Muscle layer of duodenum (tissue), 2 donors: ENCODE results near the gene POLDIP3.
"Not testable (repeated sequence)": the region's sequence is repeated elsewhere in the genome, so short reads cannot be mapped to it uniquely, and the experiment has no call there.

Source experiments
- H3K27ac ChIP-seq: one replicate; pipeline ENCODE4 v1.7.0; 2013; ENCODE audit warnings: mild to moderate bottlenecking, low read length
- H3K27me3 ChIP-seq: one replicate; pipeline ENCODE4 v1.7.0; 2013; ENCODE audit warnings: low read depth, mild to moderate bottlenecking, control low read depth, low read length
- H3K36me3 ChIP-seq, 2 donors: one replicate each; pipeline ENCODE4 v1.7.0; 2013; ENCODE audit warnings: low read length in 2 of 2, control low read depth in 1 of 2, mild to moderate bottlenecking in 1 of 2; ENCODE audit not compliant: insufficient read depth in 2 of 2, control insufficient read depth in 1 of 2
- H3K4me1 ChIP-seq, 2 donors: one replicate each; pipeline ENCODE4 v1.7.0; 2013; ENCODE audit warnings: low read length in 2 of 2, mild to moderate bottlenecking in 2 of 2, control low read depth in 1 of 2, moderate library complexity in 1 of 2; ENCODE audit not compliant: insufficient read depth in 2 of 2, control insufficient read depth in 1 of 2
- H3K4me3 ChIP-seq, 2 donors: one replicate each; pipeline ENCODE4 v1.7.0; 2013; ENCODE audit warnings: low read length in 2 of 2, low read depth in 1 of 2, mild to moderate bottlenecking in 1 of 2
- H3K9me3 ChIP-seq, 2 donors: one replicate each; pipeline ENCODE4 v1.7.0; 2013; ENCODE audit warnings: low read length in 2 of 2, control low read depth in 1 of 2, mild to moderate bottlenecking in 1 of 2; ENCODE audit not compliant: control insufficient read depth in 1 of 2
- donor health status: healthy.

POLDIP3 gene

GRCh38 chr22:42577623-42578240 lies 37.0 kb downstream of the POLDIP3 start:
- no peaks in the 10 kb centered on the region for H3K9me3 ChIP-seq
- H3K36me3 ChIP-seq = peaks cover 0 to 39% of the 10 kb centered on the region in 2 donors
- H3K4me1 ChIP-seq = peaks cover 0 to 4% of the 10 kb centered on the region in 2 donors
- no peak overlapping the region for H3K27ac ChIP-seq
- no peaks in the 10 kb centered on the region for H3K27me3 ChIP-seq
- H3K4me3 ChIP-seq = no peak overlapping the region

DNA sequence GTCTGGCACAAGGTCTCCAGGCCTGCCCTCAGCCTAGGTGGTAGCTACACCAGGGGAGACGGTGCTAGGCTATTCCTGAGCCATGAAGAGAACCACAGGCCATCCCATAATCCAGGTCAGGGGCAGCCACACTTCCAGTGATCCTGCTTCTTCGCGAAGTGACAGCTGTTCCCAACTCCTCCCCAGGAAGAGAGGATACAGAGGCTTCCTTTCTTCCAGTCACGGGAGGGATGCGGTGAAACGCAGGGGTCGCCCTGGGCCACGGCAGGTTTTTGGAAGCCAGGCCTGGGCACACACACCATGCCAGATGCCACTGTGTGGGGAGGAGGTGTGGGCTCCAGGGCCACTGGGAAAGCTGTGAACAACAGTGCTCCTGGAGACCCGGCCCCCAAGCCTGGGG lies 37.5 kb downstream of the POLDIP3 start:
- H3K27ac ChIP-seq, H3K4me1 ChIP-seq, H3K4me3 ChIP-seq, H3K27me3 ChIP-seq, H3K9me3 ChIP-seq: not testable (repeated sequence)
- H3K36me3 ChIP-seq = peaks cover 0 to 45% of the 10 kb centered on the region in 2 donors

- not testable (repeated sequence) for H3K27me3 ChIP-seq, H3K4me1 ChIP-seq, H3K27ac ChIP-seq, H3K9me3 ChIP-seq, H3K4me3 ChIP-seq
- peaks cover 0 to 48% of the 10 kb centered on the region in 2 donors for H3K36me3 ChIP-seq
Measured at GRCh38 chr22:42575996-42576574, 38.6 kb downstream of the POLDIP3 start.

- H3K4me3 ChIP-seq, H3K4me1 ChIP-seq, H3K9me3 ChIP-seq, H3K27me3 ChIP-seq, H3K27ac ChIP-seq: not testable (repeated sequence)
- H3K36me3 ChIP-seq = peaks cover 0 to 48% of the 10 kb centered on the region in 2 donors
Measured at GRCh38 chr22:42574468-42574867, 40.2 kb downstream of the POLDIP3 start.

GRCh38 chr22:42574046-42574445 lies 40.6 kb downstream of the POLDIP3 start:
- not testable (repeated sequence) for H3K27ac ChIP-seq, H3K9me3 ChIP-seq, H3K4me1 ChIP-seq, H3K4me3 ChIP-seq, H3K27me3 ChIP-seq
- H3K36me3 ChIP-seq = peaks cover 0 to 48% of the 10 kb centered on the region in 2 donors

DNA sequence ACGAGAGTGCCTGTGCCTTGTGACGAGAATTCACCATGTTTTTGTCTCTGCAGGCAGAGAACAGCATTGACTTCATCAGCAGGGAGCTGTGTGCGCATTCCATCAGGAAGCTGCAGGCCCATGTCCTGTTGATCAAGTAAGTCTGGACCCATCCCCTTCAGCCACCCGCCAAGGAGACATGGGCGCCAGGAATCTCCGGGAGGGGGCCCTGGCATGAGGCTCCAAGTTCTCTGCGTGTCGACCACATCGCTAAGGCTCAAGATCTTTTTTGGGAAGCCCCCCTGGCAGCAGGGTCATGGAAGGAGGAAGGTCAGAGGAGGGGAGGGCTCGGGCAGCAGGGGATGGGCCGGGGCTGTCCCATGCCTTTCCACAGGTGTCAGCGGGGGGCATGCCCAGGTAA lies 43.6 kb downstream of the POLDIP3 start:
- not testable (repeated sequence) for H3K4me3 ChIP-seq, H3K27ac ChIP-seq, H3K4me1 ChIP-seq, H3K27me3 ChIP-seq, H3K9me3 ChIP-seq
- H3K36me3 ChIP-seq = peaks cover 0 to 35% of the 10 kb centered on the region in 2 donors

DNA sequence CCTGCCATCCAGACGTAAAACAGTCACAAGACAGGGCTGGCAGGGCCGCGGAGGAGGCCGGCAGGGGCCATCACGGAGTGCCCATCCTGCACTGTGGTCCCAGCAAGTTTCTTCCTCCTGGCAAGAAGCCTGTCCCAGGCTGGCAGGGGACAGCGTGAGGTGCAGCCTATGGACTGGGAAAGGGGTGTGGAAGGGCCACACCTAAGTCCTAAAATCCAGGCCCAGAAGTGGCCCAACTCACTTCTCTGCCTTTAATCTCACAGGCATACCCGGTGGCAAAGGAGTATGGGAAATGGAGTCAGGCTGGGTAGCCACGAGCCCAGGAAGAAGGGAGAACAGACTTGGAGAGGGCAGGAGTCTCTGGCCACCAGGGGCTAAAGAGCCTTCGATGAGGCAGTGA lies 44.1 kb downstream of the POLDIP3 start:
- H3K36me3 ChIP-seq = peaks cover 0 to 34% of the 10 kb centered on the region in 2 donors
- not testable (repeated sequence) for H3K4me1 ChIP-seq, H3K9me3 ChIP-seq, H3K4me3 ChIP-seq, H3K27me3 ChIP-seq, H3K27ac ChIP-seq

DNA sequence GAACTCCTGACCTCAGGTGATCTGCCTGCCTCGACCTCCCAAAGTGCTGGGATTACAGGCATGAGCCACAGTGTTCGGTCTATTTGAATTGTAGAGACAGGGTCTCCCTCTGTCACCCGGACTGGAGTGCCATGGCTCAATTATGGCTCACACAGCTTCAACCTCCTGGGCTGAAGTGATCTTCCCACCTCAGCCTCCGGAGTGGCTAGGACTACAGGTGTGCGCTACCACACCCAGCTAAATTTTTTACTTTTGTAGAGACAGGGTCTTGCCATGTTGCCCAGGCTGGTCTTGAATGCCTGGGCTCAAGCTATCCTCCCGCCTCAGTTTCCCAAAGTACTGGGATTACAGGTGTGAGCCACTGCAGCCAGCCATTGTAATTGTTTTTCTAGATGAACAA lies 46.7 kb downstream of the POLDIP3 start:
- not testable (repeated sequence) for H3K27ac ChIP-seq, H3K4me3 ChIP-seq, H3K4me1 ChIP-seq, H3K27me3 ChIP-seq, H3K9me3 ChIP-seq
- peaks cover 0 to 20% of the 10 kb centered on the region in 2 donors for H3K36me3 ChIP-seq

DNA sequence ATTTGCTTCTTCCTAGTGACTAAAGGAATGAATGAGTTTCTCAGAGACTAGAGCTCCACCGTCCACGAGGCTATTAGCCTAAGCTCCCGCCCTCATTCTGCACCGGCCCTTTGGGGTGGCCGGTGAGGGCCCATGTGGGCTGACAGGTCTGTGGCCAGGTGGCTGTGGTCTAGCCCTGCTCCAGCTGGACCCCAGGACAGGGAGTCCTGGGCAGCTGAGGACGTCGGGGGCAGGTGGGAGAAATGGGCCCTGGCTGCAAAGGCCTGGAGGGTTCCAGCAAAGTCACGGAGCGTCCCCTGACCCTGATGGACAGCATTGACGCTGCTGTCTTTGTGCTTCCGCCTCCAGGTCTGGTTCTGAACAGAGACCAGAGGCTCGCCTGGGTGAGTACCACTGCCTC lies 48.7 kb downstream of the POLDIP3 start:
- H3K27me3 ChIP-seq = no peaks in the 10 kb centered on the region
- H3K36me3 ChIP-seq = peaks cover 0 to 8% of the 10 kb centered on the region in 2 donors
- H3K9me3 ChIP-seq = no peaks in the 10 kb centered on the region
- no peaks in the 10 kb centered on the region for H3K4me1 ChIP-seq
- no peak overlapping the region for H3K4me3 ChIP-seq
- no peak overlapping the region for H3K27ac ChIP-seq

GRCh38 chr22:42564699-42565098 lies 50.0 kb downstream of the POLDIP3 start:
- H3K27ac ChIP-seq = no peak overlapping the region
- H3K27me3 ChIP-seq = no peaks in the 10 kb centered on the region
- H3K9me3 ChIP-seq = no peaks in the 10 kb centered on the region
- peaks cover 0 to 8% of the 10 kb centered on the region in 2 donors for H3K36me3 ChIP-seq
- H3K4me1 ChIP-seq = no peaks in the 10 kb centered on the region
- H3K4me3 ChIP-seq = no peak overlapping the region

- H3K4me3 ChIP-seq, H3K27me3 ChIP-seq, H3K4me1 ChIP-seq, H3K9me3 ChIP-seq, H3K36me3 ChIP-seq, H3K27ac ChIP-seq: not testable (repeated sequence)
Measured at GRCh38 chr22:42563943-42564342, 50.7 kb downstream of the POLDIP3 start.

DNA sequence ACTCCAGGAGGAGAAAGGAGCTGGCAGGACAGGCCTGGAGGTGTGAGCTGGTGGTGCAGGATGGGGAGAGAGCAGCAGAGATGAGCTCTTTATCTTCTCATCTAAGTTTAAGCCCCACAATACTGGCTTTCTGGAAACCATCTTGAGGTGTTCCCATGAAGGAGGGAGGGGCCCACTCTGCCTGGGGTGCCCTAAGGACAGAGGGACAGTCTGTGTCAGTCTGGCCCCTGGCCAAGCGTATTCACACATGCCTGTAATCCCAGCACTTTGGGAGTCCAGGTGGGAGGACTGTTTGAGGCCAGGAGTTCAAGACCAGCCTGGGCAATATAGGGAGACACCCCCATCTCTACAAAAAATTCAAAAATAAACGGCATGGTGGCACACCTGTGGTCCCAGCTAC lies 52.0 kb downstream of the POLDIP3 start:
- no peak overlapping the region for H3K4me3 ChIP-seq
- H3K27ac ChIP-seq = no peak overlapping the region
- peaks cover 0 to 8% of the 10 kb centered on the region in 2 donors for H3K36me3 ChIP-seq
- no peaks in the 10 kb centered on the region for H3K4me1 ChIP-seq
- no peaks in the 10 kb centered on the region for H3K27me3 ChIP-seq
- H3K9me3 ChIP-seq = no peaks in the 10 kb centered on the region
